GM18507 (cell line): ENCODE measurements around the gene COL4A2.

ENCODE experiments used
- DNase-seq: peaks from one replicate; pipeline ENCODE4 v3.0.0; 2011; ENCODE audit warnings: low read depth; ENCODE audit not compliant: insufficient read length; ENCODE audit errors: extremely low spot score
- FAIRE-seq: peaks from 2 replicates; lab custom pipeline; 2011; peaks lifted over from hg19 to GRCh38; lab: Jason Lieb, UNC

The COL4A2 gene

GRCh38 chr13:110422913-110423688, 116.0 kb downstream of the COL4A2 start:
- no peak for FAIRE-seq
- DNase-seq, result no peak

DNA sequence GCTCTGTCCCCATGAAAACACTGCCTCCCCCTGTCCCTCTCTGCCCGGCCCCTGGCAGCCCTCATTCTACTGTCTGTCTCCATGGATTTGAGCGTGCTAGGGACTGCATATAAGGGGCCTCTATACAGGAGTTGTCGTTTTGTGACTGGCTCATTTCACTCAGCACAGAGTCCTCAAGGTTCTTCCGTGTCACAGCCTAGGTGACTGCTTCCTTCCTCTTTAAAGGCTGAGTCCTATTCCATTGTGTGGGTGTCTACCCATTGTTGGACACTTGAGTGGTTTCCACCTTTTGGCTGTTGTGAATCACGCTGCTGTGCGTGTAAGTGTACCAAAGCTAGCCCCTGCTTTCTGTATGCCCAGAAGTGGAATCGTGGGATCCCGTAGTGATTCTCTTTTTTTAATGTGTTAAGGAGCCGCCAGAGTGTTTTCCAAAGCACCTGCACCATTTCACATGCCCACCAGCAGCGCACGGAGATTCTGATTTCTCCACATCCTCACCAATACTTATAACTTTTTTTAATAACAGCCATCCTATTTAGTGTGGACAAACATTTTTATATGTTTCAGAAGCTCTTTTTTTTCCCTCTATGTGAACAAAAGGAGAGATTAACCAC, 116.7 kb downstream of the COL4A2 start:
- no peak for DNase-seq
- no peak for FAIRE-seq

GRCh38 chr13:110424569-110425443, 117.7 kb downstream of the COL4A2 start:
- no peak for FAIRE-seq
- no peak for DNase-seq

- FAIRE-seq (no peak), DNase-seq (no peak)
These were observed 118.3 kb downstream of the COL4A2 start for GRCh38 chr13:110425444-110425780.

- FAIRE-seq, result no peak
- DNase-seq, result no peak
These were observed 119.7 kb downstream of the COL4A2 start for GRCh38 chr13:110426735-110427134.

GRCh38 chr13:110428313-110428712, 121.2 kb downstream of the COL4A2 start:
- DNase-seq, result no peak
- no peak for FAIRE-seq

GRCh38 chr13:110430391-110431336, 123.6 kb downstream of the COL4A2 start:
- no peak for DNase-seq
- FAIRE-seq, result no peak

DNA sequence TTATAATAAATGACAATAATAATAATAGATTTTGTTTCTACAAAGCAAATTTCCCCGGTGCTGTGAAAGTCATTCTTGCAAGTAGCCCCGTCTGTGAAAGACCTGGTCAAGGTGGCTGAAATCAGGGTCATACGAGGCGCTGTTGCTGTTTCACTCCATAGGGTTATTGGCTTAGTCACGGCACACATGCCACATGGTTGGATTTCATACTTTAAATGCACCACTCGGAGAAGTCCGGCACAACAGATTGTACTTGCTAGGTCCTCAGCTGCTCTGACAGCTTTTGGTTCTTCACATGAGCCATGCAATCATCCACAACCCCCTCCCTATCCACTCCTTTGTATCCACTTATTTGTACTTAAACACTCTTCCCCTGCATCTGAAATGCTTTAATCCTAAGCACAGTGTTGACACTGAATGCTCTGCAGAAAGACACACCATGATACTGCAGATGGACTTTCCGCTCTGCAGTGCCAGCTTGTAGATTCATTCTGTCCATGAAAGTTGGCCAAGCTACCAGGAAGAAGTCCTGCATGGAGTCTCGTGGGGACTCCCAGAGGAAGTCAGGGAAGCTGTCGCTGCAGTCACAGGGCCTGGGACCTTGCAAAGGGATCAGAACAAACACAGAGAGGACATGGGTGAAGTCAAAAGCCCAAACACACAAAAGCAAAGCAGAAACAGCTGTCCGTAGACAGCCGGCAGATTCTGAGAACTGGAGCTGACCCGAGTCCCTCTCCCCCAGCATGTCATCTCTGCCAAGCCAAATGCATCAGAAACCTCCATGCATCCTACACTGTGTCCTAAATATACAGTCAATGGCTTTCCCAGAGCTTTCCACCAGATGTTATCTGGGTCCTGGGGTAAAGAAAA, 124.6 kb downstream of the COL4A2 start:
- no peak for DNase-seq
- FAIRE-seq, result no peak

DNA sequence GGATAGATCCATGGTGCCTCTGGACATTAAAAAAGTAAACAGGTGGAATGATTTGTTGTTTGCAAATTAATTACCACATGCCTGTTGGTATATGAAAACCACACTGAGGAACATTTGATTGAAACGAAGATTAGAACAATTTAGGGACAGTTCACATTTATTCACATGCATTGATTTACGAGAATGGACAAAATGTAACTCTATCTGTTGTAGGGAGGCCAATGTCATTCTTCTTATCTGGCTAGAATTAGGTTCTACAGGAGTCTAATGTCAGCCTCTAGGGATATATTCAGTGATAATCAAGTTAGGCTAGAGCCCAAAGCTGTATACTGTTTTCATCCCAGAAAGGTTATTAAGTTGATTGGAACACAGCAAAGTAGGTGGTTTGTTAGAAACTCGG, 125.4 kb downstream of the COL4A2 start:
- FAIRE-seq, result no peak
- no peak for DNase-seq

DNA sequence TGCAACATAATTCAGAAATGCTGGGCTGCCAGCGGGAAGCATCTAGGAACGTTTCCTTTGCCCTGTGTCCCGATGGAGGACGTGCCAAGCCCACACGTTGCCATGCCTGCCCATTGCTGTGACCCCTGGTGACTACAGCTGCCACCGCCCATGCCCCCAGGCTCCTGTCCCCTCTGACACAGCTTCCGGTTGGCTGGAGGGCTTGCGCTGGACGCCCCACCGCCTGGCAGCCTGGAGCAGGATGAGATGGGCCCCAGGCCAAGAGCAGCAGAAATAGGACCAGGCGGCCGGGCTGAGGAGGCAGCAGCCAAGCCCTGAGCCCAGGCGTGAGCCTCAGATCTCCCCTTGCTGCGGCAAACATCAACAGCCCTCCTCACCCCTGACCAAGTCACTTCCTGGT, 125.9 kb downstream of the COL4A2 start:
- DNase-seq, result no peak
- no peak for FAIRE-seq

- FAIRE-seq (no peak), DNase-seq (no peak)
These were observed 127.5 kb downstream of the COL4A2 start for GRCh38 chr13:110434629-110435028.

DNA sequence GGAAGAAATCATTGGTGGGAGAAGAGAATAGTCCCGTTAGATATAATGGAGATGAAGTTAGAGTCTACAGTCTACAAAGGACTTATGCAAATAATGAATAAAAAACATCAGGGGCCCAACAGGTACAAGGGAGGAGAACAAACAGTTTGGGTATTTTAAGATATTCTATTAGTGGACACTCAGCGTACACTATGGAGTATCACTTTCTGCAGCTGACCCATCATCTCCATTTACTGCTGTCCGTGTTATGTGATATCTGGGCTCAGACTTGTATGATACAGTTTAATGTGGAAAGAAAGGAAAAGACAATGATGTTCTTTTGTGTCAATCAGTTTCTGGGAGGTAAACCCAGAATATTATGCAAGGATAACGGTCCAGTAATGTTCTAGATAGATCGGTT, 128.2 kb downstream of the COL4A2 start:
- no peak for FAIRE-seq
- no peak for DNase-seq

DNA sequence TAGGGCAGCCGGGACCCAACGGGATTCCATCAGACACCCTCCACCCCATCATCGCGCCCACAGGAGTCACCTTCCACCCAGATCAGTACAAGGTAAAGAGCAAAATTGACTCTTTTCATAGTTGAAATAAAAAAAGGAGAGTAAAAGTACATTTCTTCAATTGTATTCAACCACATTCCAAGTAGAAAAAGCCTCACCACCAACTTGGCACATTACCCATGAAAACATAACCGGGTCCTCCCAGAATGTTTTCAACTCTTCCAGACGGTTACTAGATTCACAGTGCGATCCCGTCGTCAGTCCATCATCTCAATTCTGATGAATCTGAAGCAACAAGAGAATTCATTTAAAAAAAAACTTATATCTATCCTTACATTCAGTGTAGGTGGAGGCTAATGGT, 129.2 kb downstream of the COL4A2 start:
- DNase-seq, result no peak
- no peak for FAIRE-seq

- FAIRE-seq (no peak), DNase-seq (no peak)
These were observed 129.8 kb downstream of the COL4A2 start for GRCh38 chr13:110436786-110437370.

- FAIRE-seq, result no peak
- no peak for DNase-seq
These were observed 131.1 kb downstream of the COL4A2 start for GRCh38 chr13:110438211-110438610.

DNA sequence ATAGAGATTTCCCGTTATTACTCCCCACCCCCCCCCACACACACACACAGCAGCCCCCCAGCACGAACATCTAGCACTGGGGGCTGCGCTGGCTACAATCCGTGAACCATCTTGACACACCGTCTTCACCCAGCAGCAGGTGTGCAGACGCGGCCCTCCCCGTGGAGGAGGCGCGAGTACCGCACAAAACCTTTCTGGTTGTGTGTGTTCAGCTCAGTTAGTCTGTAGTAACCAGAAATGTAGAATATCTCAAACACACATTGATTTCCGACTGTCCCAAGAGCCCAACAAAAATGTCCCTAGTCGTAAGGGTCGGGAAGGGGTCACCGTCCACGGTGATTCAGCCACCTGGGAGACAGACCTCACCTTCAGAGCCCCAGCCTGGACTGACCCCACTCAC, 131.7 kb downstream of the COL4A2 start:
- FAIRE-seq, result no peak
- DNase-seq, result no peak

DNA sequence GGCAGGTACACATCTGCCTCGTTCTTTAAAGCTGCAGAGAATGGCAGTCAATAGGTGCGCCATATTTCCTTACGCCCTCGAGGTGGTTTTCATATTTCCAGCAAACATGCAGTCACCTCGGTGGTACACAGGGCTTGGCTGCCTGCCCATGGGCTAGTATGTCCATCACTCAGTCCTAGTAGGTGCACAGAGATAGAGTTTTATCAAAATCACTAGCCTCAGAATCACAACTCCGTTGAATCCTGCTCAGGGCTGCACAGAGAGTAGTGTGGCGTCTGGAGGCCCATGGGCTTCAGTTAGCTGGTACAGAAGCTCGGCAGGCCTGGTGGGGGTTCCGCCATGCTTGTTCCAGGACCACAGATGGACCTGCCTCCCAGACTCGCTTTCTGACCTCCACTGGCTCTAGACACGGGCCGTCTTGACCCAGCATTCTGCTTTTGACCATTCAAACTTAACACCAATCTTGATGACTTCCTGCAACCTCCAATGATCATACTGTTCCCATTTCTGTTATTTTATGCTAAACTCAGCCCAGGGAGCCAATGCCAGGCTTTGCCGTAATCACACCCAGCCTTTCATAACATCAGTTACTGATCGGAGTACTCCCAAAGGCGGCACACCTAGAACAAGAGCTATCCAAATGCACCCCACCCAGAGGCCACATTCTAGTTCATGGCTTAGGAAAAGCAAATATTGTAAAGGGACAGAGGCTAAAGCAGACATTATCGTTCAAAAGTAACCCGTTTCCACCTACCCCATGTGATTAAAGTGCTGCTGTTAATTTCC, 134.1 kb downstream of the COL4A2 start:
- no peak for DNase-seq
- FAIRE-seq, result no peak
